ENCODE measurements around the gene VTCN1.
"Not testable (repeated sequence)": the region's sequence is repeated elsewhere in the genome, so short reads cannot be mapped to it uniquely, and the experiment has no call there.

VTCN1 gene

GRCh38 chr1:117210831-117211261 is at the start of gene VTCN1:
VTCN1 (minus strand) TSS chr1:117210927; CDS start chr1:117210855, 72 bp downstream.
- H3K4me1 ChIP-seq: peaks cover 0 to 7% (median 0%) of the 10 kb centered on the region in 10 experiments; a peak in 3 of 20 replicates
- peak within 1 kb of the TSS in 2 of 11 experiments; percentile 18 to 24; a peak in 4 of 22 replicates for H3K4me2 ChIP-seq
- no peaks in the 10 kb centered on the region for H3K36me3 ChIP-seq
- H3K27me3 ChIP-seq: no peaks in the 10 kb centered on the region
- H4K20me1 ChIP-seq: no peaks in the 10 kb centered on the region; a peak in 1 of 22 replicates
- no peak within 1 kb of the TSS for H3K9ac ChIP-seq
- TF ChIP-seq Cebpa-rat (IDR thresholded peaks at IDR 0.05): no peak
- peaks cover 0 to 2% (median under 1%) of the 10 kb centered on the region in 11 experiments; a peak in 5 of 22 replicates for H3K9me3 ChIP-seq (replicated peaks in 1 of 11)
- no peak within 1 kb of the TSS for H3K4me3 ChIP-seq
- H3K27ac ChIP-seq: no peak within 1 kb of the TSS

GRCh38 chr1:117258791-117259190 is 48.1 kb upstream of the VTCN1 start:
- H4K20me1 ChIP-seq: no peaks in the 10 kb centered on the region
- H3K27ac ChIP-seq: no peak overlapping the region
- TF ChIP-seq Cebpa-rat (IDR thresholded peaks at IDR 0.05): no peak
- H3K9ac ChIP-seq: no peak overlapping the region
- H3K4me2 ChIP-seq: no peak overlapping the region
- H3K9me3 ChIP-seq (replicated peaks in 1 of 11): peaks cover 9 to 23% (median 16%) of the 10 kb centered on the region in 11 experiments; a peak in 21 of 22 replicates
- no peaks in the 10 kb centered on the region for H3K4me1 ChIP-seq
- H3K27me3 ChIP-seq: no peaks in the 10 kb centered on the region
- no peaks in the 10 kb centered on the region for H3K36me3 ChIP-seq
- no peak overlapping the region for H3K4me3 ChIP-seq

GRCh38 chr1:117258075-117258474 is 47.3 kb upstream of the VTCN1 start:
- not testable (repeated sequence) for H3K27ac ChIP-seq, H3K27me3 ChIP-seq, H3K4me2 ChIP-seq, H3K36me3 ChIP-seq, H3K4me3 ChIP-seq, H3K9ac ChIP-seq, H4K20me1 ChIP-seq, H3K4me1 ChIP-seq
- H3K9me3 ChIP-seq (replicated peaks in 1 of 11): peaks cover 9 to 23% (median 16%) of the 10 kb centered on the region in 11 experiments; a peak in 21 of 22 replicates

- no peak overlapping the region for H3K4me2 ChIP-seq
- no peak for TF ChIP-seq Cebpa-rat (IDR thresholded peaks at IDR 0.05)
- H4K20me1 ChIP-seq: no peaks in the 10 kb centered on the region
- H3K9me3 ChIP-seq (replicated peaks in 1 of 11): peaks cover 9 to 23% (median 16%) of the 10 kb centered on the region in 11 experiments; a peak in 21 of 22 replicates
- no peak overlapping the region for H3K4me3 ChIP-seq
- no peak overlapping the region for H3K27ac ChIP-seq
- H3K27me3 ChIP-seq: no peaks in the 10 kb centered on the region
- H3K9ac ChIP-seq: no peak overlapping the region
- H3K36me3 ChIP-seq: no peaks in the 10 kb centered on the region
- peaks cover 0 to 9% (median 6%) of the 10 kb centered on the region in 10 experiments; a peak in 11 of 20 replicates for H3K4me1 ChIP-seq
These were observed 46.6 kb upstream of the VTCN1 start for GRCh38 chr1:117257291-117257690.

- no peak overlapping the region for H3K27ac ChIP-seq
- no peaks in the 10 kb centered on the region for H4K20me1 ChIP-seq
- H3K9ac ChIP-seq: no peak overlapping the region
- H3K4me3 ChIP-seq: no peak overlapping the region
- H3K4me2 ChIP-seq: no peak overlapping the region
- no peaks in the 10 kb centered on the region for H3K27me3 ChIP-seq
- TF ChIP-seq Cebpa-rat (IDR thresholded peaks at IDR 0.05): no peak
- H3K9me3 ChIP-seq (replicated peaks in 1 of 11): no peaks in the 10 kb centered on the region
- H3K4me1 ChIP-seq: peaks cover 0 to 9% (median 6%) of the 10 kb centered on the region in 10 experiments; a peak in 11 of 20 replicates
- no peaks in the 10 kb centered on the region for H3K36me3 ChIP-seq
These were observed 39.4 kb upstream of the VTCN1 start for GRCh38 chr1:117250061-117250606.

GRCh38 chr1:117244971-117245370 is 34.2 kb upstream of the VTCN1 start:
- Histone ChIP-seq H3K36me3 (no peaks in the 10 kb centered on the region), H3K27ac (no peak overlapping the region), H3K9ac (no peak overlapping the region), H3K4me2 (no peak overlapping the region), H3K9me3 (replicated peaks in 1 of 11) (no peaks in the 10 kb centered on the region; a peak in 1 of 22 replicates), H3K27me3 (no peaks in the 10 kb centered on the region), H4K20me1 (no peaks in the 10 kb centered on the region), H3K4me1 (no peaks in the 10 kb centered on the region), H3K4me3 (no peak overlapping the region)
- TF ChIP-seq Cebpa-rat (IDR thresholded peaks at IDR 0.05): no peak

GRCh38 chr1:117244306-117244705 is 33.6 kb upstream of the VTCN1 start:
- Histone ChIP-seq H3K9me3 (replicated peaks in 1 of 11) (no peaks in the 10 kb centered on the region; a peak in 1 of 22 replicates), H3K27ac (no peak overlapping the region), H3K9ac (no peak overlapping the region), H3K27me3 (no peaks in the 10 kb centered on the region), H3K4me1 (no peaks in the 10 kb centered on the region), H3K36me3 (no peaks in the 10 kb centered on the region), H3K4me3 (no peak overlapping the region), H4K20me1 (no peaks in the 10 kb centered on the region), H3K4me2 (no peak overlapping the region)
- TF ChIP-seq Cebpa-rat (IDR thresholded peaks at IDR 0.05): no peak

- no peaks in the 10 kb centered on the region; a peak in 1 of 22 replicates for H3K9me3 ChIP-seq (replicated peaks in 1 of 11)
- H3K36me3 ChIP-seq: no peaks in the 10 kb centered on the region
- H3K4me2 ChIP-seq: no peak overlapping the region
- H3K4me1 ChIP-seq: no peaks in the 10 kb centered on the region
- H3K4me3 ChIP-seq: no peak overlapping the region
- H3K27ac ChIP-seq: no peak overlapping the region
- TF ChIP-seq Cebpa-rat (IDR thresholded peaks at IDR 0.05): no peak
- H3K9ac ChIP-seq: no peak overlapping the region
- no peaks in the 10 kb centered on the region for H3K27me3 ChIP-seq
- no peaks in the 10 kb centered on the region for H4K20me1 ChIP-seq
These were observed 30.8 kb upstream of the VTCN1 start for GRCh38 chr1:117241512-117241911.

- H3K27ac ChIP-seq: no peak overlapping the region
- H3K4me2 ChIP-seq: no peak overlapping the region
- no peaks in the 10 kb centered on the region for H3K27me3 ChIP-seq
- no peak for TF ChIP-seq Cebpa-rat (IDR thresholded peaks at IDR 0.05)
- no peak overlapping the region for H3K9ac ChIP-seq
- no peaks in the 10 kb centered on the region for H4K20me1 ChIP-seq
- no peak overlapping the region for H3K4me3 ChIP-seq
- H3K9me3 ChIP-seq (replicated peaks in 1 of 11): no peaks in the 10 kb centered on the region; a peak in 1 of 22 replicates
- H3K4me1 ChIP-seq: no peaks in the 10 kb centered on the region
- H3K36me3 ChIP-seq: no peaks in the 10 kb centered on the region
These were observed 29.8 kb upstream of the VTCN1 start for GRCh38 chr1:117240547-117240946.

- no peaks in the 10 kb centered on the region for H4K20me1 ChIP-seq
- no peak overlapping the region for H3K27ac ChIP-seq
- H3K27me3 ChIP-seq: no peaks in the 10 kb centered on the region
- H3K9ac ChIP-seq: no peak overlapping the region
- H3K4me2 ChIP-seq: no peak overlapping the region
- no peak overlapping the region for H3K4me3 ChIP-seq
- no peak for TF ChIP-seq Cebpa-rat (IDR thresholded peaks at IDR 0.05)
- H3K9me3 ChIP-seq (replicated peaks in 1 of 11): no peaks in the 10 kb centered on the region; a peak in 1 of 22 replicates
- no peaks in the 10 kb centered on the region for H3K36me3 ChIP-seq
- H3K4me1 ChIP-seq: no peaks in the 10 kb centered on the region
These were observed 28.7 kb upstream of the VTCN1 start for GRCh38 chr1:117239467-117239866.
